K562 (cell line): Measurements from ENCODE around the gene GPR152. TPM values are rescaled to one million over a fixed set of nuclear protein-coding genes. Genes with fewer than 3 reads are reported as not detected.

Experiments
- ATAC-seq: fragments of 200-7000 bp; cut with Tn5 transposase; 3 replicates; pipeline ENCODE4 v1.9.1; 2020; ENCODE audit warnings: moderate library complexity
- BruUV-seq: library from RNA; stranded (reverse); fragments of 400-500 nt; replicated peaks from 2 replicates; lab custom pipeline; 2021; lab: Mats Ljungman, UMichigan
- CTCF ChIA-PET: fragments of 300-600 bp; formaldehyde crosslinking; extraction: SDS; loops from one replicate; lab custom pipeline; 2021; ENCODE audit warnings: low intra/inter-chr PET ratio; lab: Yijun Ruan, JAX
- POLR2A ChIA-PET: fragments of 300-600, 350-650 bp; sonication (Branson Sonifier 250); formaldehyde crosslinking; extraction: SDS; loops from one replicate; lab custom pipeline; 2021; ENCODE audit warnings: antibody characterized with exemption, inconsistent platforms; lab: Yijun Ruan, JAX
- DNase-seq, 4 experiments: peaks; one replicate each; pipeline versions ENCODE4 v3.0.0 to v3.0.0-alpha.2; 2011 to 2018; ENCODE audit warnings: low spot score in 3 of 4, mixed read lengths in 3 of 4; ENCODE audit errors: extremely low read depth in 1 of 4
- FAIRE-seq: peaks from 2 replicates; lab custom pipeline; 2011; peaks lifted over from hg19 to GRCh38; lab: Jason Lieb, UNC
- H2AFZ ChIP-seq: 2 replicates; pipeline ENCODE4 v1.6.0; 2011; ENCODE audit warnings: low read depth, low read length, control low read depth, inconsistent platforms
- H3K27ac ChIP-seq: fragments of 200-600 bp; 3 replicates; pipeline ENCODE4 v1.8.0; 2011; ENCODE audit warnings: low read depth, mild to moderate bottlenecking, control low read depth, inconsistent platforms, low read length, moderate library complexity, mixed read lengths; ENCODE audit errors: extremely low read depth
- H3K27me3 ChIP-seq, 2 experiments: fragments of 300-600 bp in 1 of 2; 2 replicates in 1 of 2; 3 replicates in 1 of 2; pipeline versions ENCODE4 v1.6.0 to v1.8.0; 2011; ENCODE audit warnings: inconsistent platforms in 2 of 2, low read length in 2 of 2, mild to moderate bottlenecking in 1 of 2, mixed read lengths in 1 of 2, moderate library complexity in 1 of 2; ENCODE audit not compliant: control insufficient read depth in 2 of 2, insufficient read depth in 2 of 2
- H3K36me3 ChIP-seq: fragments of 300-600 bp; 3 replicates; pipeline ENCODE4 v1.8.0; 2011; ENCODE audit warnings: mild to moderate bottlenecking, low read length, inconsistent platforms; ENCODE audit not compliant: control insufficient read depth, insufficient read depth
- H3K4me1 ChIP-seq, 2 experiments: fragments of 200-600 bp in 1 of 2; replicated peaks in 1 of 2; 2 replicates in 1 of 2; 3 replicates in 1 of 2; pipeline versions ENCODE4 v1.5.1 to v1.8.0; 2011; ENCODE audit warnings: inconsistent platforms in 2 of 2, low read length in 2 of 2, mild to moderate bottlenecking in 1 of 2, mixed read lengths in 1 of 2, moderate library complexity in 1 of 2; ENCODE audit not compliant: control insufficient read depth in 2 of 2, insufficient read depth in 2 of 2
- H3K4me2 ChIP-seq: 2 replicates; pipeline ENCODE4 v1.6.1; 2011; ENCODE audit warnings: low read length, control low read depth, inconsistent platforms, mixed read lengths; ENCODE audit not compliant: insufficient read depth
- H3K4me3 ChIP-seq: fragments of 200-600 bp; sonication (generic), shearing (Covaris generic); 2 replicates; pipeline ENCODE4 v1.5.1; 2016; ENCODE audit warnings: control low read depth, inconsistent platforms
- H3K79me2 ChIP-seq: fragments of 200-600 bp; 3 replicates; pipeline ENCODE4 v1.8.0; 2011; ENCODE audit warnings: low read length, inconsistent platforms; ENCODE audit not compliant: control insufficient read depth, insufficient read depth
- H3K9ac ChIP-seq, 2 experiments: 2 replicates each; pipeline versions ENCODE4 v1.6.0 to v1.6.1; 2011; ENCODE audit warnings: low read depth in 2 of 2, low read length in 2 of 2, control low read depth in 1 of 2, inconsistent platforms in 1 of 2, mild to moderate bottlenecking in 1 of 2, mixed read lengths in 1 of 2; ENCODE audit not compliant: insufficient read depth in 1 of 2
- H3K9me1 ChIP-seq: one replicate; pipeline ENCODE4 v1.6.0; 2011; ENCODE audit warnings: inconsistent platforms, mild to moderate bottlenecking, low read length, moderate library complexity; ENCODE audit not compliant: control insufficient read depth, insufficient read depth
- H3K9me3 ChIP-seq: replicated peaks from 2 replicates; pipeline ENCODE4 v1.5.1; 2011; ENCODE audit warnings: low read depth, low read length, inconsistent platforms; ENCODE audit not compliant: control insufficient read depth, insufficient read depth
- H4K20me1 ChIP-seq: replicated peaks from 2 replicates; pipeline ENCODE4 v1.6.1; 2011; ENCODE audit warnings: low read length, inconsistent platforms, mixed read lengths; ENCODE audit not compliant: control insufficient read depth, insufficient read depth
- ZZZ3 ChIP-seq: fragments of 450-650 bp; IDR thresholded peaks from 2 replicates; pipeline ENCODE4 v1.6.1; 2016; ENCODE audit warnings: antibody characterized with exemption, mild to moderate bottlenecking, moderate library complexity
- WGBS: fragments of 100-300 bp; shearing (Covaris generic); methylation state at CpG from one replicate; pipeline ENCODE4 v1.1.6; 2016; ENCODE audit warnings: low coverage, mixed read lengths; ENCODE audit not compliant: insufficient coverage; ENCODE audit errors: missing lambda C conversion rate; 5-methylcytosine and 5-hydroxymethylcytosine counted together
- in situ Hi-C: fragments of 300-500 bp; cut with MboI; formaldehyde crosslinking; loops from 4 replicates; pipeline ENCODE4 v1.15.0; 2018; ENCODE audit warnings: inconsistent platforms, mixed read lengths
- intact Hi-C: fragments of 100-400 bp; cut with micrococcal nuclease; formaldehyde crosslinking; loops from 2 replicates; pipeline ENCODE4 v1.14.2; 2022
- polyA plus RNA-seq, 8 experiments: library from polyadenylated mRNA; depleted of rRNA in 4 of 8; stranded (reverse) in 5 of 8; unstranded in 3 of 8; fragments of >200 nt; fragmentation: Nextera tagmentation in 2 of 8; fragmentation: Illumina TruSeq in 1 of 8; extraction: Ambion mirVana in 2 of 8; extraction: Trizol in 1 of 8; gene quantifications; 2 replicates each; pipeline versions ENCODE4 v1.2.1 to v1.2.3, GENCODE V29; 2011 to 2014; ENCODE audit warnings: inconsistent platforms in 1 of 8, missing spikeins in 1 of 8
- total RNA-seq, 7 experiments: library from RNA; depleted of rRNA in 6 of 7; stranded (reverse); fragments of >200 nt in 6 of 7; fragmentation: Illumina TruSeq in 2 of 7; extraction: Trizol in 2 of 7; gene quantifications; 2 replicates each; pipeline versions ENCODE4 v1.2.1 to v1.2.3, GENCODE V29; 2011 to 2021; ENCODE audit warnings: low replicate concordance in 1 of 7
- TF ChIP-seq, protein P1 (sequence below): sonication (generic); formaldehyde crosslinking; IDR thresholded peaks from 2 replicates; pipeline ENCODE4 v1.8.1; 2023; ENCODE audit warnings: mild to moderate bottlenecking, missing genetic modification reagents

Gene GPR152
- total and polyA plus RNA-seq, 9 of the 15 experiments (the other 6 are each of a cell fraction or from before 2014, with no cell fraction given), result not detected

GRCh38 chr11:67496113-67496512 is 43.6 kb upstream of the GPR152 start:
- Histone ChIP-seq H3K9ac (peak overlapping the region in 1 of 2 experiments; percentile 28; a peak in 1 of 4 replicates), H3K27ac (no peak overlapping the region), H3K4me1 (peaks cover 0 to 64% of the 10 kb centered on the region in 2 experiments; a peak in 2 of 5 replicates), H3K4me2 (no peak overlapping the region), H3K79me2 (no peaks in the 10 kb centered on the region), H3K9me1 (no peaks in the 10 kb centered on the region), H4K20me1 (no peaks in the 10 kb centered on the region), H3K9me3 (no peaks in the 10 kb centered on the region), H3K36me3 (peaks cover 91% of the 10 kb centered on the region; the same call in 2 of the 3 replicates), H3K27me3 (no peaks in the 10 kb centered on the region), H2AFZ (no peak overlapping the region), H3K4me3 (no peak overlapping the region)
- 87% methylated on average over 11 of the region's 12 CpGs for WGBS
- ChIA-PET POLR2A (no interaction called here), CTCF (no interaction called here)
- DNase-seq (no peak), ATAC-seq (no peak), FAIRE-seq (no peak)
- in situ Hi-C loops, result no loop called here
- TF ChIP-seq, protein P1, sequence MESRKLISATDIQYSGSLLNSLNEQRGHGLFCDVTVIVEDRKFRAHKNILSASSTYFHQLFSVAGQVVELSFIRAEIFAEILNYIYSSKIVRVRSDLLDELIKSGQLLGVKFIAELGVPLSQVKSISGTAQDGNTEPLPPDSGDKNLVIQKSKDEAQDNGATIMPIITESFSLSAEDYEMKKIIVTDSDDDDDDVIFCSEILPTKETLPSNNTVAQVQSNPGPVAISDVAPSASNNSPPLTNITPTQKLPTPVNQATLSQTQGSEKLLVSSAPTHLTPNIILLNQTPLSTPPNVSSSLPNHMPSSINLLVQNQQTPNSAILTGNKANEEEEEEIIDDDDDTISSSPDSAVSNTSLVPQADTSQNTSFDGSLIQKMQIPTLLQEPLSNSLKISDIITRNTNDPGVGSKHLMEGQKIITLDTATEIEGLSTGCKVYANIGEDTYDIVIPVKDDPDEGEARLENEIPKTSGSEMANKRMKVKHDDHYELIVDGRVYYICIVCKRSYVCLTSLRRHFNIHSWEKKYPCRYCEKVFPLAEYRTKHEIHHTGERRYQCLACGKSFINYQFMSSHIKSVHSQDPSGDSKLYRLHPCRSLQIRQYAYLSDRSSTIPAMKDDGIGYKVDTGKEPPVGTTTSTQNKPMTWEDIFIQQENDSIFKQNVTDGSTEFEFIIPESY (CRISPR knock-in tag), result peak; percentile 39; the same call in 1 of the 2 replicates
- no peak for TF ChIP-seq ZZZ3
- no TSS peak for BruUV-seq
- intact Hi-C loops, result no loop called here
